ENCODE results near the gene WDR19.
"Not testable (repeated sequence)": the region's sequence is repeated elsewhere in the genome, so short reads cannot be mapped to it uniquely, and the experiment has no call there.

Gene WDR19

GRCh38 chr4:39233114-39233513, 50.8 kb downstream of the WDR19 start:
- DNase-seq (ENCODE audit: low read depth): no peak

GRCh38 chr4:39233783-39234182, 51.5 kb downstream of the WDR19 start:
- no peak for DNase-seq (ENCODE audit: low read depth)

GRCh38 chr4:39235021-39235420, 52.7 kb downstream of the WDR19 start:
- DNase-seq (ENCODE audit: low read depth): no peak

- no peak for DNase-seq (ENCODE audit: low read depth)
These were observed 53.4 kb downstream of the WDR19 start for GRCh38 chr4:39235696-39236095.

- DNase-seq (ENCODE audit: low read depth): no peak
These were observed 54.9 kb downstream of the WDR19 start for GRCh38 chr4:39237179-39237578.

- DNase-seq (ENCODE audit: low read depth): no peak
These were observed 61.1 kb downstream of the WDR19 start for GRCh38 chr4:39243462-39243861.

- no peak for DNase-seq (ENCODE audit: low read depth)
These were observed 72.9 kb downstream of the WDR19 start for GRCh38 chr4:39255266-39255665.

- DNase-seq (ENCODE audit: low read depth): no peak
These were observed 73.5 kb downstream of the WDR19 start for GRCh38 chr4:39255871-39256270.

GRCh38 chr4:39256436-39256835, 74.1 kb downstream of the WDR19 start:
- no peak for DNase-seq (ENCODE audit: low read depth)

GRCh38 chr4:39259571-39260330, 77.4 kb downstream of the WDR19 start:
- DNase-seq (ENCODE audit: low read depth): no peak

- no peak for DNase-seq (ENCODE audit: low read depth)
These were observed 81.6 kb downstream of the WDR19 start for GRCh38 chr4:39263895-39264294.

- no peak for DNase-seq (ENCODE audit: low read depth)
These were observed 92.2 kb downstream of the WDR19 start for GRCh38 chr4:39274503-39274902.

GRCh38 chr4:39277661-39278060, 95.3 kb downstream of the WDR19 start:
- DNase-seq (ENCODE audit: low read depth): not testable (repeated sequence)

GRCh38 chr4:39278476-39278875, 96.1 kb downstream of the WDR19 start:
- DNase-seq (ENCODE audit: low read depth): no peak

GRCh38 chr4:39279416-39279815, 97.1 kb downstream of the WDR19 start:
- no peak for DNase-seq (ENCODE audit: low read depth)

- no peak for DNase-seq (ENCODE audit: low read depth)
These were observed 98.4 kb downstream of the WDR19 start for GRCh38 chr4:39280770-39281169.

- DNase-seq (ENCODE audit: low read depth): no peak
These were observed 102.9 kb downstream of the WDR19 start for GRCh38 chr4:39285111-39285795.

GRCh38 chr4:39285853-39286252, 103.5 kb downstream of the WDR19 start:
- no peak for DNase-seq (ENCODE audit: low read depth)

GRCh38 chr4:39286263-39286662, 103.9 kb downstream of the WDR19 start:
- no peak for DNase-seq (ENCODE audit: low read depth)

- no peak for DNase-seq (ENCODE audit: low read depth)
These were observed 104.9 kb downstream of the WDR19 start for GRCh38 chr4:39287223-39287622.

- DNase-seq (ENCODE audit: low read depth): no peak
These were observed 109.4 kb downstream of the WDR19 start for GRCh38 chr4:39291686-39292085.

- DNase-seq (ENCODE audit: low read depth): not testable (repeated sequence)
These were observed 110.1 kb downstream of the WDR19 start for GRCh38 chr4:39292433-39292832.

- DNase-seq (ENCODE audit: low read depth): no peak
These were observed 113.5 kb downstream of the WDR19 start for GRCh38 chr4:39295784-39296183.

GRCh38 chr4:39302901-39303300, 120.6 kb downstream of the WDR19 start:
- no peak for DNase-seq (ENCODE audit: low read depth)
